GOT3 (cell line): Measurements from ENCODE around the gene IFNA8.
"Not testable (repeated sequence)": the region's sequence is repeated elsewhere in the genome, so short reads cannot be mapped to it uniquely, and the experiment has no call there.

Experiments used
- DNase-seq: peaks from one replicate; lab custom pipeline; 2025; ENCODE audit warnings: mixed read lengths; lab: John Stamatoyannopoulos, UW

IFNA8 gene

GRCh38 chr9:21428235-21428634, 19.3 kb downstream of the IFNA8 start:
- no peak for DNase-seq

- no peak for DNase-seq
These were observed 20.3 kb downstream of the IFNA8 start for GRCh38 chr9:21429191-21429590.

GRCh38 chr9:21432672-21433425, 23.9 kb downstream of the IFNA8 start:
- DNase-seq = no peak

DNA sequence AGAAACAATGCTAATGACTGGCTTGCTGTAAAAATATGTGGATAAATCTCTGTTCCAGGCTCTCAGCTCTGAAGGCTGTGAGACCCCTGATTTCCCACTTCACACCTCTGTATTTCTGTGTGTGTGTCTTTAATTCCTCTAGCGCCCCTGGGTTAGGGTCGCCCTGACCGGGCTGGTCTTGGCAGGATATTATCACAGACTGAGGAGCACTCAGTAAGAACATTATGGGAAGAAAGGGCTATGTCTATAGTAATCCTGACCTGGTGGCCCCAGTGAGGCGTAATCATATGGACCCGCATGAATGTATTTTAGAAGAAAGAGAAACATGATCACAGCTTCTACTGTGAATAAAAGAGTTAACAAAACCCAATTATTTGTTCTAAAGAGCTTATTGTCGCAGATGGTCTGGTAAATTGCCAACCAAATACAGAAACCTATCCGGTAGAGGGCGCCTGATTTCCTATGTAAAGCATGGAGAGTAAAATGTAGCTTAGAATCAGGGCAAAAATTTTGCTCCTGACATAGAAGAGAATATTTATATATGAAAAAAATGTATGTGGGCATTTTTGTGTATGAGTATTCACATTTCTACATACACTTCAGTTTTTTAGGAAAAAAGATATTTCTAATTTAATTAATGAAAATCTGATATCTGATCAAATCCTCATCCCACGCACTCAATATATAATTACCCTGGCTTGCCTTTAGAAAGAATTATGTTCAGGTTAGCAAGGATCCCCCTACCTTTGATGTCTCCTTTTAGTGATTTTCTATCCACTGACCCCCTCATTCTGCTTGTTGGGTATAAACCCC, 25.5 kb downstream of the IFNA8 start:
- DNase-seq = no peak

- not testable (repeated sequence) for DNase-seq
These were observed 26.1 kb downstream of the IFNA8 start for GRCh38 chr9:21435015-21435383.

DNA sequence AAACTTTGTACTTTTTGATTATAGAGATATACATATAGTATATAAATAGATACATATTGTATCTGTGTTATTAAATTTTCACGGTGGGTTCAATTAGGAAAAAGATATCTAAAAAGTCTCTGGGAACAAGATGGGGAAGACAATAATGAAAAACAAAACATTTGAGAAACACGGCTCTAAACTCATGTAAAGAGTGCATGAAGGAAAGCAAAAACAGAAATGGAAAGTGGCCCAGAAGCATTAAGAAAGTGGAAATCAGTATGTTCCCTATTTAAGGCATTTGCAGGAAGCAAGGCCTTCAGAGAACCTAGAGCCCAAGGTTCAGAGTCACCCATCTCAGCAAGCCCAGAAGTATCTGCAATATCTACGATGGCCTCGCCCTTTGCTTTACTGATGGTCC, 31.2 kb downstream of the IFNA8 start, which contains the start of gene IFNA1:
Gene IFNA1, plus strand, starts transcription at position 301 of the 400 bp plus-strand sequence. Its CDS starts 69 bp downstream, at position 370.
- DNase-seq = no peak

DNA sequence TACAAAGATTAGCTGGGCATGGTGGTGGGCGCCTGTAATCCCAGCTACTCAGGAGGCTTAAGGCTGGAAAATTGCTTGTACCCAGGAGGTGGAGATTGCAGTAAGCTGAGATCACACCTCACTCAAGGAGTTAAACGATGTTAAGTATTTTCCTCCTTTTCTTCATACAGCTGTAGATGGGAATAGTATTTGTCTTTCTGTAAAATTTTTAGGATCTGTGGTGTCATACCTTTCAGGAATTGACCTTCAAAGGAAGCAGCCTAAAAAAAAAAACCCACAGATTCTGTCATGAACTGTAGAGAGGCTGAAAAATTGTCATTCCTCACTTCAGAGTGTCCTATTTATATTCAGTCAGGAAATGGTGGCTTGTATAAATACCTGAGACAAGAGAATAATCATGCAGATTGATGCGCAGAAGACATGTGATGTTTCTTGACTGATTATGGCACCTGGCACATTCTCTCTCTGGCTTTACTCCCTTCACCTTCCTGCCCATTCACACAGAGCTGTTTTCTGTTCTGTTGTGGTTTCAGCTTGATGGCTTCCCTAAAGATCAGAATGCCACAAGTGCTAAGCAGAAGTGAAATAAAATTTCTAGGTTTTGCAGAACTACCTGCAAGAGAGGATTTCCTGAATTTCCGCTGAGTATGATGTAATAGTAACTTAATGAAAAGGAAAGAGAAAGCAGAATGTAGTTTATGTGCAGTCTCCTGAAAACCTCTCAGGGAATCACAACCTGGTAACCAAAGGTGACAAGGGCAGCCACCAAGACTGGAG, 35.1 kb downstream of the IFNA8 start:
- no peak for DNase-seq

DNA sequence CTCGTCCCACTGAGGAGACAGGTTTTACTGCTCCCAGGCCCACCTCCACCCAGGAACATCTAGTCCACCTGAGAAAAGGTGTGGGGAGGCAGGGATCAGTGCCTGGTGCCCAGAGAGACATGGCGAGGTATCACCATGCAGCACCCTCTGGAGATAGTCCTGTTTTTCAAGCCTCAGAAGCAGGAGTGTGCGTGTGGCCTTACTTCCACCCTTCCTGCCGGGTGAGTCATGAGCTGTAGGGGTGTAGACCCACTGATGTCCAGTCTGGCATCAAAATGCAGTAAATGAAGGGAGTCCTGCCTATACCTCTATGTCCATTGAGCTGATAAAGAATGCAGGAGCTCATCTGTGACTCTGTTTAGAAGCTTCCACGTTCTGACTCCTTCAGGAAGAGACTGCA, 40.4 kb downstream of the IFNA8 start:
- not testable (repeated sequence) for DNase-seq

- DNase-seq = no peak
These were observed 41.9 kb downstream of the IFNA8 start for GRCh38 chr9:21450733-21451394.

- no peak for DNase-seq
These were observed 43.8 kb downstream of the IFNA8 start for GRCh38 chr9:21452681-21453080.

DNA sequence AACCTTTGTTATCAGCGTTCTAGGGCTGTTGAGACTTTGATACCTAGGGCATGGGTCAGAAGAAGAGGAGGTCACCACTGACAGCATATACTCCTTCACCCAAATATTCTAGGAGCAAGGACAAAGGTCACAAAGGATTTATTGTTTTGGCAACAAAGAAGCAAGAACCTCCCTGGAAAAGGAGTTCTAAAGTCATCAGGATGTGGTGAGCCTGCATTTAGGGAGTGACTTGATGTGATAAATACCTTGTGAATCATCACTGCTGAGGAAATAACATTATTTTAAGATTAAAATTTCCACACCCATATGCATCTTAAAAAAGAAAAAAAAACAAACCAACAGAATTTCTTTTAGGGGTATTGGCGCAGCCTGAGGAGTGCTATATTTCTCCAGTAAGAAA, 45.2 kb downstream of the IFNA8 start:
- no peak for DNase-seq

GRCh38 chr9:21455320-21455719, 46.4 kb downstream of the IFNA8 start:
- DNase-seq = no peak
